GM19438 (cell line): ENCODE results near the gene UBA52.
"Not testable (repeated sequence)": the region's sequence is repeated elsewhere in the genome, so short reads cannot be mapped to it uniquely, and the experiment has no call there.

Source experiments
- ATAC-seq: cut with Tn5 transposase; IDR thresholded peaks from one replicate; pipeline ENCODE4 v1.9.1; 2021; ENCODE audit warnings: low read depth; ENCODE audit not compliant: unreplicated experiment

Gene UBA52

DNA sequence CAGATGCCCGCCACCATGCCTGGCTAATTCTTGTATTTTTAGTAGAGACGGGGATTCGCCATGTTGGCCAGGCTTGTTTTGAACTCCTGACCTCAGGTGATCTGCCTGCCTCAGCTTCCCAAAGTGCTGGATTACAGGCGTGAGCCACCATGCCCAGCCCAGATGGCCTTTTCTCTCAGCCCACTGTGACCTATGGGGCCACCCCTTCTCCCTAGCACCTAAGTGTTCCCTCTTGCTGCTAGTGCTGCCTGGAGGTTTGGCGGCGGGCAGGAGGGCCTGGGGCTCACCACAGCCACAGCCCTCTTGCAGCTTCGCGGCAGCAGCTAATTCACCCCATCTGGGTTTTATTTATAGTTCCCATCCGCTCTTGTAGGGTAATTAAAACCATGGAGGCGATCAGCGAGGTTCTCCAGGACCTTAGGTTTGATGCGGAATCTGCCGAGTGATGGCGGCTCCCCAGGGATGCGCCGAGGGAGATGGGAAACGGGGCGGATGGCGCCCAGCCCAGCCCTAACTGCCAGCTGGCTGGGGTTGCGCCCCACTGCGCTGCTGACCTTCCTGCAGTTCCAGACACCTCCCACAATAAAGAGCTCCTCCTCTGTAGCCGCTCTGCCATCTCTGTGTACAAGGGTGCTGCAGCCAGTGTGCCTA is 20.2 kb downstream of the UBA52 start:
- no peak for ATAC-seq

DNA sequence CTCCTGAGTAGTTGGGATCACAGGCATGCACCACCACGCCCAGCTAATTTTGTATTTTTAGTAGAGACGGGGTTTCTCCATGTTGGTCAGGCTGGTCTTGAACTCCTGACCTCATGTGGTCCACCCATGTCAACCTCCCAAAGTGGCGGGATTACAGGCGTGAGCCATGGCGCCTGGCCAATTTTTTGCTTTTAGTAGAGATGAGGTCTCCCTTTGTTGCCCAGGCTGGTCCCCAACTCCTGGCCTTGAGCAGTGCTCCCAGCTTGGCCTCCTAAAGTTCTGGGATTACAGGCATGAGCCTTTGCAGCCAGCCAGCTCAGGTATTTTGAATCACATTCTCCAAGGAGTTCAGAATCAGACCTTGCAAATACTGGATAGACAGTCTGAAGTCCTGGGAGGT is 21.1 kb downstream of the UBA52 start:
- not testable (repeated sequence) for ATAC-seq

DNA sequence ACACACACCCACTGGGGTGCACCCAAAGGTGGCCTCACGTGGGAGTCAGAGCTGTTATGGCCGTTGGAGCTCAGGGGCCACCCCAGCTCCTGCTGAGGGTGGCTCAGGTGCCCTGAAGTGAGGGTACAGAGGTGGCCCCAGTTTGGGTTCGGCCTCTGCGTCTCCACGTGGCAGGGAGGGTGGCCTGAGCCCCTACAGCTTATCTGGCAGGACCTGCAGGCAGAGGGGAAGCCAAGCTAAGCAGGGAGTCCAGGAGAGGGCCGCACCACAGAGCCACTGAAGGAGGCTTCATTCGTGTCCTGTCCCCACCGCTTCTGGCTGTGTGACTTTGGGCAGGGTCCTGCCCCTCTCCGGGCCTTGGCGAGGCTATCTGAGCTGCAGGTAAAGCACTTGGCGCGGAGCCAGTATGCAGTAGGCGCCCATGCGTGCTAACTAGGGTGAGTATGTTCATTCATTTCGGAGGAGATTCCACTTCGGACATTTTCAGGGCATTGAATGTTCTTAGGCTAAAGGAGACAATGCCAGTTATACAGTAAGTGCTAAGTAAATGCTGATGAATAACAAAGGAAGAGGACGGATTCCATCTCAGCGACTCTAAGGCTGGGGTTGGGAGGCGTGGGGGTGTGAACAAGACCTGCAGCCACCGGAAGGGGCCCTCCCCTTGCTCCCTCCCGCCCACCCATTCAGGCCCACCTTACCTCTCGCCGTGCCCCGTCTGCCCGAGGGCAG is 21.9 kb downstream of the UBA52 start:
- ATAC-seq: no peak

DNA sequence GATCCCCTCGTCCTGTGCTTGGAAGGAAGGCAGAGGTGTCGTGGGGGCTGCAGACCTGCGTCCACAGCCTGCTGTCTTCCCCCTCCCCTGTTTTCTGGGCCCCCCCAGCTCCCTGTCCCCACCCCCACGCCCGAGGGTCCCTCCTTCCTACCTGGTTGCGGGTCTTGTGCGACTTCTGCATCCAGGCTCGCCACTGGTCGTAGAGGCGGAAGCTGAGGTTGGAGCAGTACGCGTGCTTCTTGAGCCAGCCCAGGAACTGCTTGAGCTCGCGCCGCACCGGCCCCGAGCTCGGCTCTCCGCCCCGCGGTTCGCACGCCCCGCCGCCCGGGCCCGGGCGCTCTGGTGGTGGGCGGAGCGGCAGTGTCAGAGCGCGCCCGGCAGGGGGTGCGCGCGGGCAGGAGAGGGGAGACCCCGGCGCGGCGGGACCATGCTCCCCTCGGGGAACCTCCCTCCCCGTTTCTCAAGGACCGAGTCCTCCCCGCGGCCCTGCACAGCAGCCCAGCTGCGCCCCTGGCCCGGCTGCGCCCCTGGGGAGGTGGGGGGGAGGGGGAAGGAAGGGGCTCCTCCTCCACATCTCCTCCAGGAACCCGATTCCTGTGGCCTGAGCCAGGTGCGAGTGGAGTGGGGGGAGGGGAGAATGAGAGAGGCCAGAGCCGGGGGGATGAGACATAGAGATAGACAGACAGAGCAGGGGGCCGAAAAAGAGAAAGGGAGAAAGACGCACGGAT is 22.6 kb downstream of the UBA52 start:
- ATAC-seq: no peak

DNA sequence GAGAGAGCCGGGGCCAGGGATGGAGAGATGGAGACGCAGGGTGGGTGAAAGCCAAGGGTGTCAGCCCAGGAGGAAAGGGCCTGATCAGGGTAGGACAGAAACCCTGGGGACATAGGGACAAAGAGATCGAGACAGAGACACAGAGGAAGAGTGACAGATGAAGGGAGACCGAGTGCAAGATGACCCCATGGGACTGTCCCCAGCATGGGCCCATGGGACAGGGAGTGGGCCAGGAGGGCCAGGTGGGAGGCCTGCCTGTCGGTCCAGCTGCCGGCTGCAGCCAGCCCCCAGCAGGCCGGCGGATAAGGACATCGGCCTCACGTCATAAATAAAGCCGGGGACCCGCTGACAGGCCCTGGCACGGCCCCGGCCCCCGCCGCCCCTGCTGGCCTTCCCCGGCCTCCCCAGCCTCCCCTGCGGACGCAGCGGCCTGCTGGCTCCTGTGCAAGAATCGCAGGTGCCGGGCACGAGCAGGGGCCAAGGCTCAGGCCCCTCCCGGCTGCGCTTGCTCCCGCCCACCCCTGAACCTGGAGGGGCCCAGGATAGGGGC is 23.2 kb downstream of the UBA52 start:
- no peak for ATAC-seq

DNA sequence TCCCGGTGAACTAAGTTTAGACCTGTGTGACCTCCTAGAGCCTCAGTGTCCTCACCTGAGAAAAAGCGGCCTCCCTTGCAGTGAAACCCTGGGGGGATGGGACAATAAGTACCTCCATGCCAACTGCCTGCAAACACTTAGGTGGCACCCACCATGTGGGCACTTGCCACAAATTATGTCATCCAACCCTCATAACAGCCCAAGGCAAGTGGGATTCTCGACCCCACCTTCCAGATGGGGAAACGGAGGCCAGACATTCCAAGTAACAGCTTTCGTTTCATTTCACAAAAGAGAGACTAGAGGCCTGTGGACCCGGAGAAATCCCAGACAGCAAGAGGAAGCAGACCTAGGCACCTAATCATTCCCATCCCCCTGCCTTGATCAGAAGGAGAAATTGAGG is 23.8 kb downstream of the UBA52 start:
- ATAC-seq: no peak

DNA sequence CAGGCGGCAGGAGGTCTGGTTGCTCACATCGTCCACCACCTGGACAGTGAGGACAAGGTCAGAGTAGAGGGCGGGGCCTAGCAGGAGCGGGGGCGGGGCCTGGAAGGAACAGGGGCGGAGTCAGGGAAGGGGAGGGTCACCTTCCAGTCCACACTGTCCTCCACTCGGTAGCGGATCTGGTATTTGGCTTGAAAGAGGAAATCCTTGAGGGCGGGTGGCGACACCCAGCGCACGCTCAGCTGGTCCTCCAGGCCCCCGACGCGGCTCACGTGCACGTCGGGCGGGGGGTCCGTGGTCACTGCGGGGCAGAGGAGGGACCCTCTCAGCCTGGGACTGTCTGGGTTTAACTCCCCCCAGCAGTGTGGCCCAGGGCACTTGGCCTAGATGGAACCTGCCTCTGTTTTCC is 25.1 kb downstream of the UBA52 start:
- no peak for ATAC-seq

DNA sequence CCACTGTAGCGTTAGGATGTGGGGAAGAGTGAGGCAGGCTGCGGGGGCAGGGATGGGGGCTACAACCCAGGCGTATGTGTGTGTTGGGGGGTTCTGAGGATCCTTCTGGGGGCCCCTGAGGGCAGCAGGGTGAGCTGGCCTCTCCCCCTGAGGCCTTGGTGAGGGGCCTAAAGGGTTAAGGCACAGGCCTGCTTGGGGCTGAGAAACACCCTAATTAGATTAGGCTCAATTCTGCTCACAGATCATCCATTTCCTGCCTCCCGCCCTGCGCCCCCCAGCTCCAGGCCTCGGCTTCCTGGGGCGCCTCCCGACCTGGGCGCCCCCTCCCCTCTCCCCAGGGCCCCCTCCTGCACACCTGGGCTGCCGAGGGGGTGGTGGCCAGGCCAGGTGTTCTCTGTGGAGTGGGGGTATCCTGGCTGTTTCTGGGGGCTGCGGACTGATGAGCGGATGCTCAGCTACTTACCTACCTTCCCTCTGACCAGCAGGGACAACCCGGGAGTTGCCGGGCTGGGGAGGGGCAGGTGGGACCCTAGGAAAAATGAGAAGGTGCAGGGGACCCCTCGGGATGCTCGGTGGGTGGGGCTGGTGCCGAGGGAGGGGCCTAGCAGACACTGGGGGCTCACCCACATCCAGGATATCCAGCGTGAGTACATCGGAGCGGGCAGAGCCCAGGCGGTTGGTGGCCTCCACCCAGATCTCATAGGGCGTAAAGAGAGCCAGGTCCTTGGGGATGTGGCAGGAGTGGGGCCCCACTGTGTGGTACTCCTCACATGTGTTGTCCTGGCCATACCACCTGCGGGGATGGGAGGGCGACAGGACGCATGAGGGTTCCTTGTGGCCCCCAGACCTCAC is 26.4 kb downstream of the UBA52 start:
- no peak for ATAC-seq

DNA sequence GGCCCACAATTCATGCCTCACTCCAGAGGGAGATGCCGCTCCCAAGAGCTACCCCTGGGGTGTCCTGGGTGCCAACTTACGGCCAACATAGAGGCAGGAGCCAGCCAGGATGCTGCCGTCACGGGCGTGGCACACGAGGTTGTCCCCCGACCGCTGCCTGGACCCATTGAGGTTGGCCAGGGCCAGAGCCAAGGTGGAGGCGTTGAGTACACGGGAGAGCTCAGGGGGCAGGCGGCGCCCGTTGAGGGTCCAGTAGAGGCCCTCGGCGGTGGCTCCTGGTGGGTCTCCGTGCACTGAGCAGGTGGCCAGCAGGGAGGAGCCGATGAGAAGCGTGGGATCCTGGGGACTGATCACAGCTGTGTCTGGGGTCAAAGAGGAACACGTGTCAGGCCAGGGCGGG is 27.8 kb downstream of the UBA52 start:
- no peak for ATAC-seq

DNA sequence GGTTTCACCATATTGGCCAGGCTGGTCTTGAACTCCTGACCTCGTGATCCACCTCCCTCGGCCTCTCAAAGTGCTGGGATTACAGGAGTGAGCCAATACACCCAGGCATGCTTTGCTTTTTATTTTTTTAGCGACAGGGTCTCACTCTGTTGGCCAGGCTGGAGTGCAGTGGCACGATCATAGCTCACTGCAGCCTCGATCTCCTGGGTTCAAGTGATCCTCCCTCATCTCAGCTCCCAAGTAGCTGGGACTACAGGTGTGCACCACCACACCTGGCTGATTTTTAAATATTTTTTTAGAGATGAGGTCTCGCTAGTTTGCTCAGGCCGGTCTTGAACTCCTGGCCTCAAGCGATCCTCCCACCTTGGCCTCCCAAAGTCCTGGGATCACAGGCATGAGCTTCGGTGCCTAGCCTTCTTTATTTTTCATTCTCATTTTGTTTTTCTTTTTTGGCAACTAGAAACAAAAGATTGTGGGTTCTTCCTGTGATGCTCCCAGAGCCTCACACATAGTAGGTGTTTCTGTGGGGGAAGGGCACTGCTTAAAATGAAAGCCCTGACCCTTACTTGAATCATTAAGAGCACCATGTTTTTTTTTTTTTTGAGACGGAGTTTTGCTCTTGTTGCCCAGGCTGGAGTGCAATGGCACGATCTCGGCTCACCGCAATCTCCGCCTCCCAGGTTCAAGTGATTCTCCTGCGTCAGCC is 29.2 kb downstream of the UBA52 start:
- not testable (repeated sequence) for ATAC-seq

DNA sequence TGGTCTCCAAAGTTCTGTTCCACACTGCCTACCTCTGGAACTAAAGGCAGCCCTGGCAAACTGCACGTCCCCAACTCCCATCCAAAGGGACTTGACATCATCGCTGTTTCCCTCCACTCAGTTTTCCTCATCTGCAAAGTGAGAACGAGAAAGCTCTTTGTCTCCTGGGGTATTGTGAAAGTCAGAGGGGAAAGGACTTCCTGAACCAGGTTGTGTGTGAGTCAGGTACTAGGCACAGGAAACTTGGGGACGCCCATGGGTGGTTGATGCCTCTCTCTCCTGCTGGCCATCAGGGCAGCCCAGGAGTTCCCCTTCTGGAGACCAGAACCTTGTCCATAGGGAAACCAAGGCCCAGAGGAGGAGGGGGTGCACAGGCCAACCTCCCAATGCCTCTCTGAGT is 30.2 kb downstream of the UBA52 start:
- no peak for ATAC-seq

DNA sequence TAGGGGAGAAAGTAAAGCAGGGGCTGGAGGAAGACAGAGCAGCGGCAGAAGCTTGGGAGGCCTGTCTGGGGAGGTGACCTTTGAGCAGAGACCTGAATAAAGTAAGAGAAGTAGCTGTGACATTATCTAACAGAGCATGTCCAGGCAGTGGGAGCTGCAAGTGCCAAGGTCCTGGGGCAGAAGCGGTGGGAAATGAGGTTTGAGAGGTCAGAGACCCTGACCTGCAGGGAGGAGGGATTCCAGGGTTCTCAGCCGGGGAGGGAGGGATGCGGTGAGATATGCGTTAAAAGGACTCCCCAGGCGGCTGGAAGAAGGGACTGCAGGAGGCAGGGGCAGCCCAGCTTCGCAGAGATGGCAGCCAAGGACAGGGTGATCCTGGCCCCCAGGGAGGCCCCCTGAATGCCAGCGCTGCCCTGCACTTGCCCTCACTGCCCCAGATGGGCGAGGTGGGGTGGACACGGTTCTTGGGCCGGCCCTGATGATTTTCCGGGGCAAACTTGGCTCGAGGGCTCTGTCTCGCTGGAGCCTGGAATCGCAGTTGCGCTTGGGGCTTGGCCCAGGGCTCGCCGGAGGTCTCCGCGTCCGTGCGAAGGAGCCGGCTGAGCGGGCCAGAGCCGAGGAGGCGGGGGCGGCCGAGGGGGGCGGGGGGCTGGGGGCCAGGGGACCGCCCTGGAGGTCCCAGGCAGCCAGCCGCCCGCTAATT is 31.7 kb downstream of the UBA52 start:
- ATAC-seq: no peak

DNA sequence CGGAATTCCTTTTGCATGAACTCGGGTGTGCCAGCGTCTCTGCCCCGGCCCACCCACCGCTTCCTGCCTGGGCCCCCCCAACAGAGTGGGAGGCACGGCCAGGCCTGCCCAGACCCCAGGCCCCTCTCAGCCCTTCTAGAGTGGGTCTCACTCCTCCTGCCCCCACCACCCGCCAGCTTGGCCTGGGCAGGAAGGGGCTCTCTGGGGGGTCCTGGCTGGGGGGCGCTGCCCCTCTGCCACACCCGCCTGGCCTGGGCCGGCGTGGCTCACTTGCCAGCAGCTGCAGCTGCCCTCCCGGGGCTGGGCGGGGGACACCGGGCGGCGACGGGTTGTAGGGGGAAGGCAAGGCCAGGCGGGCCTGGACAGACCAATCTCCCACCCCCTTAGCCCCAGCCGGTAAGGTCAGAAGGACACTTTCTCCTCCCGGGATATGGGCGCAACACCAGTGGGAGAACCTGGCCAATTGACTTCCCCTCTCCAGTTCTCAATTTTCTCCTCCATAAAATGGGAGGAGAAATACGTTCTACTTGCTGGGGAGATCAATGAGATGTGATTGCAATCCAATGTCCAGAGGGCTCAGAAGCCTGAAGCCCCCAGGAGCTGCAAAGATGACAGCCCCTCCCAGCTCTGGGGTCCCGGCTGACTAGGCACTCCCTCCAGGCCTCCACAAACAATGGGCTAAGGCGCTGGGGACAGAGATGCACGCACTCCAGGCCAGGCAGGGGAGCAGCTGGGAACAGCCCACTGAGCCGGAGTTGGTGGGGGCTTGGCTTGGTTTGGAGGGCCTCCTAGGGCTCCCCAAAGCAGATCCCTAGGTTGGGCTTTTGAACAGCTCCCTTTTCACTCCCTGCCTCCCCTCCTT is 32.5 kb downstream of the UBA52 start:
- ATAC-seq: no peak

DNA sequence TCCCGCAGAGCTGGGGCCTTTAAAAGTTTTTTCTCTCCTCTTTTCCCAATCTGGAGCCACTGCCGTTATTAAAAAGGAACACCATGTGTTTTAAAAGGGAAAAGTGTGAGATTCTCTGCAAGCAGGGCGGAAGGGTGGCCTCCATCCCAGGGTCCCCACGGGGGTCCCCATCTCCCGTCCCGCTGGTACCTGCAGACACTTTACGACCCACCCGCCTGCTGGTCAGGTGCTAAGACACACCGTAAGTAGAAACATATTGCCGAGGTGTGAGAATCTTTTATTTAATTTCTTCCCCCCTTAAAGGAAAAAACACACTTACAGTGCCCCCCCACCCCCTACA is 33.1 kb downstream of the UBA52 start:
- no peak for ATAC-seq

DNA sequence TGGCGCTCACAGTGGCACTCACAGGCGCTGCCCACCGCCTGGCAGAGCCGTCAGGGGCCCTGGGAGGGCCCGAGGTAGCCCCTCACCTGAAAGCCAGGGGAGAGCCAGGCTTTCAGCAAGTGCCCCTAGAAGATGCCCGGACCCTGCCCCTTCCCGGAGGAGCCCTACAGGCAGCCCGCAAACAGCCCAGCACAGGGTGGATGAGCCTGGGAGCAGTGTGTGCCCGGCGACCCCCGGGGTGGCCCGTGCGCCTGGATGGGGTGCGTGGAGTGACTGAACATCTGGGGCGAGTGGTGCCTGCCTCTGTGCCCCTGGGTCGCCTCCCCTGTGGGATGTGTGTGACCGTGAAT is 33.5 kb downstream of the UBA52 start:
- no peak for ATAC-seq

DNA sequence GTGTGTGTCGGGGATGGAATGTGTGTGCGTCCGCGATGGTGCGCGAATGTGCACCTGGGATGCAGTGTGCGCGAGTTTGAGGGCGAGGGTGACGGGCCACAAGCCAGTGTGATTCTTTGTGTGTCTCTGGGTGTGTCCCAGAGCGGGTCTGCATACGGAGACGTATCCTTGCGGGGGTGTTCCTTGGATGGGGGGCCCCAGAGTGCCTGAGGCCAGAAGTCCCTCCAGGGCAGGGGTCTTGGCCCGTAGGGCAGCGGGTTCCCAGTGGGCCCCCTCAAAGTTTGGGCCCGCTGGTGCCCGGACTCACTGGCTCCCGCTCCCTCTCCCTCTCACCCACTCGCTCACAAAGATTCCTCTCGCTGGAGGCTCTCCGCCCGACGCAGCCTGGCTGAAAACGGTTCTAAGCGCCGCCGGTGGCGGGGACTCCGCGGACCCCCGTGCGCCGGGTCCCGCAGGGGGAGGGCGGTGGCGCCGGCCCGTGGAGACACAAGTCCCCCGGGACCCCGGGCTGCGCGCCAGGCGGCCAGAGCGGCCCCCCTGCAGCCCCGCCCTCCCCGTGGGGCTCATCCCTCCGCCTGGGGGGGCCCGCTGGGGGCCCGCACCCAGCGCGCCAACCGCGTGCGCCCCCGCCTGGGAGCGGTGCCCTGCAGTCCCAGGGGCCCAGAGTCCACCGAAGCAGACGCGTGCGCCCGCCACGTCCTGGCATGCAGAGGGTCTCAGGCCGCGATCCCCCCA is 34.1 kb downstream of the UBA52 start:
- ATAC-seq: no peak

DNA sequence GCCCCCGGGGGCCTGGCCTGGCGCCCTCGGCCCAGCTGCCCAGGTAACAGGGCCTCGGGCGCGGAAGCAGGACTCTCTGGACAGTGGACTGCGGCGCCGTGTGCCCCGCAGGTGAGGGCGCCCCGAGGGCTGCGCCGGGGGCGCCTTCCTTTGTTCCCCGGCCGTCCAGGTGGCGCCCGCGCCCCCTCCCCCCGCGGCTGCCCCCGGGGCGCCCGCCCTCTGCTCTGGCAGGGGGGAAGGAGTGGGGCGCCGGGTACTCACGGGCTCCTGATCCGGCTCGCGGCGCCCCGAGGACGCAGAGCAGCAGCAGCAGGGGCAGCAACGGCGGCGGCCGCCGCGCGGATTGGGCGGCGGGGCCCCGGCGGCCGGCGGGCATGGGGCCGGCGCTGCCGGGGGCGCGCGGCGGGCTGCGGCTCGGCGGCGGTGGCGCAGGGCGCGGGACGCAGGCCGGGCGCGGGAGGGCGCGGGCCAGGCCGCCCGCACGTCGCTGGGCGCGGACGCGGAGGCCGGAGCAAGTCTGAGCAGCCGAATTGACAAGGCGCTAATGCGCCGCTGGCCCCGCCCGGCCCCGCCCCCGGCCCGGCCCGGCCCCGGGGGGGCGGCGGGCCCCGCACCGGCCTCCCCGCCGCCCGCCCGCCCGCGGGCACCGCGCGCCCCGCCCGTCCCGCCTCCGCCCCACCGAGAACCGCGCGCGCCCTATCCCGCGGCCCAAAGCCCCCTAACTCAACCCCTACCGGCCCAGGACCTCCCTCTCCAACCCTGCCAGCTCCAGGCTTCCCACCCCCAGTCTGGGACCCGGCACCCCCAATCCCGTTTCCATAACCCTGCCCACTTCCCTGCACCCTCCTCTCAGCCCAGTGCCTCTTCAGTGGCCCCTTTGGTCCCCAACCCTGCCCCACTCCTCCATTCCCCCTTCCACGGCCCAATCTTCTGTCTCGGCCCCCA is 34.9 kb downstream of the UBA52 start, which contains the start of gene CRLF1:
Gene CRLF1 (minus strand): TSS at position 519 of the 945 bp plus-strand sequence. CDS start 143 bp downstream, at position 376.
- no peak for ATAC-seq
